ENCODE data around the gene GRIK3.

GRIK3 gene

GRCh38 chr1:37031871-37032270, 2.4 kb downstream of the GRIK3 start:
- Histone ChIP-seq H3K4me3 (ENCODE audit: low read length) (no peak overlapping the region), H3K27me3 (ENCODE audit: insufficient read depth, low read length, poor library complexity) (peaks cover 27% of the 10 kb centered on the region), H3K36me3 (ENCODE audit: control insufficient read depth, insufficient read depth, low read length) (no peaks in the 10 kb centered on the region), H3K4ac (ENCODE audit: low read depth, low read length) (no peak overlapping the region), H3K9ac (ENCODE audit: low read length) (no peak overlapping the region), H3K56ac (ENCODE audit: low read length) (no peak overlapping the region), H4K5ac (ENCODE audit: low read length) (no peak overlapping the region), H2BK5ac (ENCODE audit: low read length) (no peak overlapping the region), H3K4me1 (ENCODE audit: control insufficient read depth, low read depth, low read length) (peaks cover 4% of the 10 kb centered on the region), H3K18ac (ENCODE audit: low read length) (no peak overlapping the region), H3K27ac (ENCODE audit: low read depth, low read length) (no peak overlapping the region), H3K4me2 (ENCODE audit: low read length) (no peak overlapping the region), H2AK5ac (ENCODE audit: low read length) (no peak overlapping the region), H2BK120ac (ENCODE audit: low read depth, low read length) (no peak overlapping the region), H3K79me2 (ENCODE audit: control insufficient read depth, insufficient read depth, low read length) (no peaks in the 10 kb centered on the region), H2BK15ac (replicated peaks; ENCODE audit: low read depth) (no peak overlapping the region), H3K79me1 (ENCODE audit: low read length) (no peaks in the 10 kb centered on the region), H4K8ac (ENCODE audit: low read depth, low read length) (no peak overlapping the region), H3K23ac (ENCODE audit: low read length) (no peak overlapping the region)
- no CpG with 5 or more reads among the region's 9 CpGs for WGBS (ENCODE audit: extremely low coverage, insufficient coverage, low lambda C conversion rate)
- DNase-seq, result no peak

GRCh38 chr1:37031429-37031828, 2.9 kb downstream of the GRIK3 start:
- H3K4me3 ChIP-seq (ENCODE audit: low read length), result no peak overlapping the region
- no peak overlapping the region for H4K8ac ChIP-seq (ENCODE audit: low read depth, low read length)
- H2BK15ac ChIP-seq (replicated peaks; ENCODE audit: low read depth), result no peak overlapping the region
- H3K79me1 ChIP-seq (ENCODE audit: low read length), result no peaks in the 10 kb centered on the region
- no peak overlapping the region for H2AK5ac ChIP-seq (ENCODE audit: low read length)
- H4K5ac ChIP-seq (ENCODE audit: low read length), result no peak overlapping the region
- no peak overlapping the region for H3K56ac ChIP-seq (ENCODE audit: low read length)
- no peak overlapping the region for H3K27ac ChIP-seq (ENCODE audit: low read depth, low read length)
- H3K18ac ChIP-seq (ENCODE audit: low read length), result no peak overlapping the region
- H2BK5ac ChIP-seq (ENCODE audit: low read length), result no peak overlapping the region
- H3K4me1 ChIP-seq (ENCODE audit: control insufficient read depth, low read depth, low read length), result peaks cover 2% of the 10 kb centered on the region
- peaks cover 27% of the 10 kb centered on the region for H3K27me3 ChIP-seq (ENCODE audit: insufficient read depth, low read length, poor library complexity)
- H2BK120ac ChIP-seq (ENCODE audit: low read depth, low read length), result no peak overlapping the region
- no peak for DNase-seq
- no peak overlapping the region for H3K4ac ChIP-seq (ENCODE audit: low read depth, low read length)
- no peaks in the 10 kb centered on the region for H3K79me2 ChIP-seq (ENCODE audit: control insufficient read depth, insufficient read depth, low read length)
- H3K23ac ChIP-seq (ENCODE audit: low read length), result no peak overlapping the region
- H3K9ac ChIP-seq (ENCODE audit: low read length), result no peak overlapping the region
- H3K4me2 ChIP-seq (ENCODE audit: low read length), result no peak overlapping the region
- no peaks in the 10 kb centered on the region for H3K36me3 ChIP-seq (ENCODE audit: control insufficient read depth, insufficient read depth, low read length)
- no CpG with 5 or more reads among the region's 8 CpGs for WGBS (ENCODE audit: extremely low coverage, insufficient coverage, low lambda C conversion rate)

GRCh38 chr1:37028981-37029617, 5.2 kb downstream of the GRIK3 start:
- no peak overlapping the region for H4K8ac ChIP-seq (ENCODE audit: low read depth, low read length)
- no CpG with 5 or more reads among the region's 12 CpGs for WGBS (ENCODE audit: extremely low coverage, insufficient coverage, low lambda C conversion rate)
- H3K79me2 ChIP-seq (ENCODE audit: control insufficient read depth, insufficient read depth, low read length), result no peaks in the 10 kb centered on the region
- no peak overlapping the region for H2BK5ac ChIP-seq (ENCODE audit: low read length)
- H3K4ac ChIP-seq (ENCODE audit: low read depth, low read length), result no peak overlapping the region
- H3K18ac ChIP-seq (ENCODE audit: low read length), result no peak overlapping the region
- H4K5ac ChIP-seq (ENCODE audit: low read length), result no peak overlapping the region
- H3K27me3 ChIP-seq (ENCODE audit: insufficient read depth, low read length, poor library complexity), result peaks cover 20% of the 10 kb centered on the region
- H3K79me1 ChIP-seq (ENCODE audit: low read length), result no peaks in the 10 kb centered on the region
- H3K4me2 ChIP-seq (ENCODE audit: low read length), result no peak overlapping the region
- H3K9ac ChIP-seq (ENCODE audit: low read length), result no peak overlapping the region
- H3K36me3 ChIP-seq (ENCODE audit: control insufficient read depth, insufficient read depth, low read length), result no peaks in the 10 kb centered on the region
- no peak overlapping the region for H2BK120ac ChIP-seq (ENCODE audit: low read depth, low read length)
- no peak overlapping the region for H3K23ac ChIP-seq (ENCODE audit: low read length)
- no peaks in the 10 kb centered on the region for H3K4me1 ChIP-seq (ENCODE audit: control insufficient read depth, low read depth, low read length)
- no peak overlapping the region for H2BK15ac ChIP-seq (replicated peaks; ENCODE audit: low read depth)
- no peak overlapping the region for H3K27ac ChIP-seq (ENCODE audit: low read depth, low read length)
- no peak overlapping the region for H2AK5ac ChIP-seq (ENCODE audit: low read length)
- H3K56ac ChIP-seq (ENCODE audit: low read length), result no peak overlapping the region
- DNase-seq, result peak; percentile 85
- no peak overlapping the region for H3K4me3 ChIP-seq (ENCODE audit: low read length)

- no peaks in the 10 kb centered on the region for H3K36me3 ChIP-seq (ENCODE audit: control insufficient read depth, insufficient read depth, low read length)
- H3K9ac ChIP-seq (ENCODE audit: low read length), result no peak overlapping the region
- H4K5ac ChIP-seq (ENCODE audit: low read length), result no peak overlapping the region
- H3K56ac ChIP-seq (ENCODE audit: low read length), result no peak overlapping the region
- H3K27me3 ChIP-seq (ENCODE audit: insufficient read depth, low read length, poor library complexity), result no peaks in the 10 kb centered on the region
- H4K8ac ChIP-seq (ENCODE audit: low read depth, low read length), result no peak overlapping the region
- H3K27ac ChIP-seq (ENCODE audit: low read depth, low read length), result no peak overlapping the region
- no peak overlapping the region for H2BK15ac ChIP-seq (replicated peaks; ENCODE audit: low read depth)
- no CpG with 5 or more reads among the region's 2 CpGs for WGBS (ENCODE audit: extremely low coverage, insufficient coverage, low lambda C conversion rate)
- no peak overlapping the region for H3K23ac ChIP-seq (ENCODE audit: low read length)
- H3K4me2 ChIP-seq (ENCODE audit: low read length), result no peak overlapping the region
- no peak overlapping the region for H3K18ac ChIP-seq (ENCODE audit: low read length)
- H2AK5ac ChIP-seq (ENCODE audit: low read length), result no peak overlapping the region
- H3K4me1 ChIP-seq (ENCODE audit: control insufficient read depth, low read depth, low read length), result no peaks in the 10 kb centered on the region
- H3K4me3 ChIP-seq (ENCODE audit: low read length), result no peak overlapping the region
- no peak overlapping the region for H3K4ac ChIP-seq (ENCODE audit: low read depth, low read length)
- no peak overlapping the region for H2BK5ac ChIP-seq (ENCODE audit: low read length)
- DNase-seq, result no peak
- H3K79me1 ChIP-seq (ENCODE audit: low read length), result no peaks in the 10 kb centered on the region
- H3K79me2 ChIP-seq (ENCODE audit: control insufficient read depth, insufficient read depth, low read length), result no peaks in the 10 kb centered on the region
- H2BK120ac ChIP-seq (ENCODE audit: low read depth, low read length), result no peak overlapping the region
These were observed 12.8 kb downstream of the GRIK3 start for GRCh38 chr1:37021502-37021901.

- H3K79me1 ChIP-seq (ENCODE audit: low read length), result no peaks in the 10 kb centered on the region
- H2BK15ac ChIP-seq (replicated peaks; ENCODE audit: low read depth), result no peak overlapping the region
- no peak overlapping the region for H3K23ac ChIP-seq (ENCODE audit: low read length)
- peak; percentile 73 for DNase-seq
- H4K8ac ChIP-seq (ENCODE audit: low read depth, low read length), result no peak overlapping the region
- H3K27ac ChIP-seq (ENCODE audit: low read depth, low read length), result no peak overlapping the region
- H2AK5ac ChIP-seq (ENCODE audit: low read length), result no peak overlapping the region
- no peak overlapping the region for H3K9ac ChIP-seq (ENCODE audit: low read length)
- no CpG with 5 or more reads among the region's 8 CpGs for WGBS (ENCODE audit: extremely low coverage, insufficient coverage, low lambda C conversion rate)
- H3K18ac ChIP-seq (ENCODE audit: low read length), result no peak overlapping the region
- no peaks in the 10 kb centered on the region for H3K27me3 ChIP-seq (ENCODE audit: insufficient read depth, low read length, poor library complexity)
- no peak overlapping the region for H2BK5ac ChIP-seq (ENCODE audit: low read length)
- no peak overlapping the region for H3K4me2 ChIP-seq (ENCODE audit: low read length)
- no peak overlapping the region for H3K4me3 ChIP-seq (ENCODE audit: low read length)
- no peaks in the 10 kb centered on the region for H3K4me1 ChIP-seq (ENCODE audit: control insufficient read depth, low read depth, low read length)
- H3K79me2 ChIP-seq (ENCODE audit: control insufficient read depth, insufficient read depth, low read length), result no peaks in the 10 kb centered on the region
- no peak overlapping the region for H2BK120ac ChIP-seq (ENCODE audit: low read depth, low read length)
- H3K36me3 ChIP-seq (ENCODE audit: control insufficient read depth, insufficient read depth, low read length), result no peaks in the 10 kb centered on the region
- H3K4ac ChIP-seq (ENCODE audit: low read depth, low read length), result no peak overlapping the region
- no peak overlapping the region for H4K5ac ChIP-seq (ENCODE audit: low read length)
- no peak overlapping the region for H3K56ac ChIP-seq (ENCODE audit: low read length)
These were observed 13.6 kb downstream of the GRIK3 start for GRCh38 chr1:37020653-37021277.

GRCh38 chr1:37018510-37018909, 15.8 kb downstream of the GRIK3 start:
- Histone ChIP-seq H3K56ac (ENCODE audit: low read length) (no peak overlapping the region), H2BK15ac (replicated peaks; ENCODE audit: low read depth) (no peak overlapping the region), H3K23ac (ENCODE audit: low read length) (no peak overlapping the region), H2AK5ac (ENCODE audit: low read length) (no peak overlapping the region), H3K9ac (ENCODE audit: low read length) (no peak overlapping the region), H3K27ac (ENCODE audit: low read depth, low read length) (no peak overlapping the region), H4K5ac (ENCODE audit: low read length) (no peak overlapping the region), H3K79me2 (ENCODE audit: control insufficient read depth, insufficient read depth, low read length) (no peaks in the 10 kb centered on the region), H3K4me3 (ENCODE audit: low read length) (no peak overlapping the region), H2BK120ac (ENCODE audit: low read depth, low read length) (no peak overlapping the region), H3K27me3 (ENCODE audit: insufficient read depth, low read length, poor library complexity) (no peaks in the 10 kb centered on the region), H3K4ac (ENCODE audit: low read depth, low read length) (no peak overlapping the region), H2BK5ac (ENCODE audit: low read length) (no peak overlapping the region), H3K36me3 (ENCODE audit: control insufficient read depth, insufficient read depth, low read length) (no peaks in the 10 kb centered on the region), H4K8ac (ENCODE audit: low read depth, low read length) (no peak overlapping the region), H3K4me1 (ENCODE audit: control insufficient read depth, low read depth, low read length) (no peaks in the 10 kb centered on the region), H3K18ac (ENCODE audit: low read length) (no peak overlapping the region), H3K4me2 (ENCODE audit: low read length) (no peak overlapping the region), H3K79me1 (ENCODE audit: low read length) (no peaks in the 10 kb centered on the region)
- no peak for DNase-seq

Data from mesendoderm (in vitro differentiated cells).